MM.1S (cell line): ENCODE measurements around the gene RUNX1.

Experiments used
- DNase-seq: peaks from one replicate; pipeline ENCODE4 v3.0.0-alpha.2; 2015
- H2AFZ ChIP-seq: fragments of 300-600 bp; sonication (generic); 2 replicates; pipeline ENCODE4 v1.6.0; 2016; ENCODE audit warnings: antibody characterized with exemption, low read length
- H3F3A ChIP-seq: fragments of 300-600 bp; sonication (generic); 2 replicates; pipeline ENCODE4 v1.6.1; 2016; ENCODE audit warnings: mild to moderate bottlenecking, antibody characterized with exemption, low read length, moderate library complexity, mixed read lengths; ENCODE audit not compliant: insufficient read depth
- H3K27ac ChIP-seq: fragments of 300-600 bp; sonication (generic); 2 replicates; pipeline ENCODE4 v1.5.1; 2016; ENCODE audit warnings: mild to moderate bottlenecking, low read length
- H3K27me3 ChIP-seq: fragments of 300-600 bp; sonication (generic); replicated peaks from 2 replicates; pipeline ENCODE4 v1.6.0; 2016; ENCODE audit warnings: low read length; ENCODE audit not compliant: insufficient read depth
- H3K36me3 ChIP-seq: fragments of 300-600 bp; sonication (generic); replicated peaks from 2 replicates; pipeline ENCODE4 v1.6.1; 2016; ENCODE audit warnings: mild to moderate bottlenecking, low read length, mixed read lengths; ENCODE audit not compliant: insufficient read depth
- H3K4me1 ChIP-seq: fragments of 300-600 bp; sonication (generic); 2 replicates; pipeline ENCODE4 v1.6.1; 2016; ENCODE audit warnings: low read length, mixed read lengths
- H3K4me2 ChIP-seq: fragments of 300-600 bp; sonication (generic); 2 replicates; pipeline ENCODE4 v1.6.0; 2016; ENCODE audit warnings: low read depth, low read length
- H3K4me3 ChIP-seq: fragments of 300-600 bp; sonication (generic); 2 replicates; pipeline ENCODE4 v1.5.1; 2016; ENCODE audit warnings: low read length, mixed read lengths
- H3K79me2 ChIP-seq: fragments of 300-600 bp; sonication (generic); 2 replicates; pipeline ENCODE4 v1.6.1; 2016; ENCODE audit warnings: mixed run types, low read length, mixed read lengths
- H3K9ac ChIP-seq: fragments of 300-600 bp; sonication (generic); 2 replicates; pipeline ENCODE4 v1.6.1; 2016; ENCODE audit warnings: low read length, mixed read lengths
- H3K9me2 ChIP-seq: fragments of 300-600 bp; sonication (generic); replicated peaks from 2 replicates; pipeline ENCODE4 v1.6.1; 2016; ENCODE audit warnings: mild to moderate bottlenecking, low read length, mixed read lengths; ENCODE audit not compliant: insufficient read depth
- H3K9me3 ChIP-seq: fragments of 300-600 bp; sonication (generic); replicated peaks from 2 replicates; pipeline ENCODE4 v1.6.1; 2016; ENCODE audit warnings: mild to moderate bottlenecking, low read length, mixed read lengths; ENCODE audit not compliant: insufficient read depth
- H4K20me1 ChIP-seq: fragments of 300-600 bp; sonication (generic); 2 replicates; pipeline ENCODE4 v1.6.1; 2016; ENCODE audit warnings: mild to moderate bottlenecking, low read length, moderate library complexity, mixed read lengths; ENCODE audit not compliant: insufficient read depth
- EZH2 ChIP-seq: fragments of 300-600 bp; sonication (generic); optimal IDR thresholded peaks from 2 replicates; pipeline ENCODE3; 2017; ENCODE audit warnings: low read depth, mild to moderate bottlenecking, antibody characterized with exemption, low read length, mixed read lengths
- EZH2phosphoT487 ChIP-seq: fragments of 300-600 bp; sonication (generic); IDR thresholded peaks from 2 replicates; pipeline ENCODE4 v1.6.1; 2018; ENCODE audit warnings: antibody characterized with exemption, low read length
- TF ChIP-seq, protein P1 (sequence below): fragments of 300-600 bp; sonication (generic); IDR thresholded peaks from 2 replicates; pipeline ENCODE4 v1.5.1; 2016; ENCODE audit warnings: antibody characterized with exemption, low read length, mixed read lengths

RUNX1 gene

DNA sequence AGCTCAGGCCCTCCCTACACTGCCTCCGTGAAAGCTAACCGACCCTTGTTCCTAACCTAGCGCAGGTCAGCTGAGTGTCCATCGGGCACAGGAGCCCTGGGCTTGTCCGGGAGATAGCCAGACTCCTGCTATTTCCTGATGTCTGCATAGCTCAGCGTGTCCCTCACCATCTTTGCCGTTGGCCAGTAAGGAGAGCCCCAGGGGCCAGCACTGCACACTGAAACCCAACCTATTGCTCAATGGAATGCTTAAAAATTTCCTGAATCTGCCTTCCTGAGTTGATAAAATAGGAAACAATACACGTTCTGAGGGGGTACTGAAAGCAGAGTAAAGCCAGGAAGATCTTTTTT lies 2.2 kb downstream of the RUNX1 start:
- H3K9ac ChIP-seq = no peak overlapping the region
- H3K27ac ChIP-seq = no peak overlapping the region
- H3F3A ChIP-seq = peaks cover 40% of the 10 kb centered on the region
- no peak overlapping the region for H2AFZ ChIP-seq
- no peak overlapping the region for H3K4me2 ChIP-seq
- peaks cover 24% of the 10 kb centered on the region for H3K27me3 ChIP-seq
- no peak overlapping the region for H3K4me3 ChIP-seq
- H3K9me3 ChIP-seq = no peaks in the 10 kb centered on the region
- H3K36me3 ChIP-seq = no peaks in the 10 kb centered on the region
- no peak for DNase-seq
- H3K9me2 ChIP-seq = no peaks in the 10 kb centered on the region
- H3K4me1 ChIP-seq = peaks cover 59% of the 10 kb centered on the region
- H3K79me2 ChIP-seq = no peaks in the 10 kb centered on the region
- TF ChIP-seq EZH2 (no peak), EZH2phosphoT487 (no peak)
- TF ChIP-seq, protein P1, sequence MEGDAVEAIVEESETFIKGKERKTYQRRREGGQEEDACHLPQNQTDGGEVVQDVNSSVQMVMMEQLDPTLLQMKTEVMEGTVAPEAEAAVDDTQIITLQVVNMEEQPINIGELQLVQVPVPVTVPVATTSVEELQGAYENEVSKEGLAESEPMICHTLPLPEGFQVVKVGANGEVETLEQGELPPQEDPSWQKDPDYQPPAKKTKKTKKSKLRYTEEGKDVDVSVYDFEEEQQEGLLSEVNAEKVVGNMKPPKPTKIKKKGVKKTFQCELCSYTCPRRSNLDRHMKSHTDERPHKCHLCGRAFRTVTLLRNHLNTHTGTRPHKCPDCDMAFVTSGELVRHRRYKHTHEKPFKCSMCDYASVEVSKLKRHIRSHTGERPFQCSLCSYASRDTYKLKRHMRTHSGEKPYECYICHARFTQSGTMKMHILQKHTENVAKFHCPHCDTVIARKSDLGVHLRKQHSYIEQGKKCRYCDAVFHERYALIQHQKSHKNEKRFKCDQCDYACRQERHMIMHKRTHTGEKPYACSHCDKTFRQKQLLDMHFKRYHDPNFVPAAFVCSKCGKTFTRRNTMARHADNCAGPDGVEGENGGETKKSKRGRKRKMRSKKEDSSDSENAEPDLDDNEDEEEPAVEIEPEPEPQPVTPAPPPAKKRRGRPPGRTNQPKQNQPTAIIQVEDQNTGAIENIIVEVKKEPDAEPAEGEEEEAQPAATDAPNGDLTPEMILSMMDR = no peak
- no peaks in the 10 kb centered on the region for H4K20me1 ChIP-seq

DNA sequence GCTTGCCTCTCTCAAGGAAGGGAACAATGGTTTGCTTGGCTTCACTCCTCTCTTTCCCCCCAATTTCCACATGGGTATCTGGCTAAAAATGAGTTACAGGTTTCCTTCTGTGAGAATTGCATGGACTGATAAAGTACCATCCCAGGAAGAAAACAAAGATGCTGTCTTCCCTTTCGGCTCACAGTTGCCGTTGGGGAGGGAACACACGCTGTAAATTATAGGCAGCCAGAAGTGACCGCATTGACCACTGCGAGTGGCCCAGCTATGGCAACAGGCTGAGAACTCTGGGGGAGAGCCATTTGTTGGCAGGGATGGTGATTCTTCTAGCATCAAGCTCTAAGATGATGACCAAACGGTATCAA lies 2.9 kb downstream of the RUNX1 start:
- Histone ChIP-seq H3K27me3 (peaks cover 24% of the 10 kb centered on the region), H3K27ac (no peak overlapping the region), H3K36me3 (no peaks in the 10 kb centered on the region), H3K9me3 (no peaks in the 10 kb centered on the region), H3K4me2 (no peak overlapping the region), H3F3A (peaks cover 40% of the 10 kb centered on the region), H3K9me2 (no peaks in the 10 kb centered on the region), H3K4me3 (no peak overlapping the region), H2AFZ (no peak overlapping the region), H4K20me1 (no peaks in the 10 kb centered on the region), H3K4me1 (peaks cover 55% of the 10 kb centered on the region), H3K9ac (no peak overlapping the region), H3K79me2 (no peaks in the 10 kb centered on the region)
- no peak for DNase-seq
- TF ChIP-seq EZH2phosphoT487 = no peak
- TF ChIP-seq, protein P1 = no peak
- TF ChIP-seq EZH2 = no peak

DNA sequence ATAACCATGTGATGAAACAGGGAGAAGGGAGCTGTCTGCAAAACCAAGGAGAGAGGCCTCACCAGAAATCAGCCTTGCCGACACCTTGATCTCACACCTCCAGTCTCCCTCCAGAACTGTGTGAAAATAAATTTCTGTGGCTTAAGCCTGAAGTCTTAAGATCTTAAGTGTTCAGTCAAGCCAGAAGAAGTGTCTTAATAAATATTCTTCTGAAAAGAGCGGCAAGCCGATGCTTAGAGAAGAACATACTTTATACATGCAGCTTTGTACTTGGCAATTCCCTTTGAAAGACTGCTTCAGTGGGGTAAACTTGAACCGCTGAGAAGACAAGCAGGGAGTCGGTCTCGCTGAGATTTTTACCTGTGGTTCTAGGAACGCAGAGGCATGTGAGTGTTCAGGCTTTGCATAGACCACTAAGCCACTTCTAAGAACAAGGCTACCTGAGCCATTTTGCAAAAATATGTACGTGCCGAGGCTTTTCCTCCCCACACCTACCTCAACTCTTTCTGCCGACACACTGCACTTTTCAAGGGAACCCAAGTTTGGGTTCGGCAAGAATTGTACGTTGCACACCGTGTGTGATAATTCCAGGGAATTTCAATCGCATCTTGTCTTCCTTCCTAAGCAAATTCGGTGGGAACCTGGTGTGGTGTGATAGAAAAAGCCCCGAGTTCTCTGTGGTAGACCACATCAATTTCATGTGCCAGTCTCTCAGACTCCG lies 3.4 kb downstream of the RUNX1 start:
- Histone ChIP-seq H3K79me2 (no peaks in the 10 kb centered on the region), H3K9me3 (no peaks in the 10 kb centered on the region), H4K20me1 (no peaks in the 10 kb centered on the region), H3F3A (peaks cover 36% of the 10 kb centered on the region), H3K4me3 (no peak overlapping the region), H3K36me3 (no peaks in the 10 kb centered on the region), H3K9me2 (no peaks in the 10 kb centered on the region), H3K27me3 (peaks cover 24% of the 10 kb centered on the region), H3K27ac (no peak overlapping the region), H2AFZ (no peak overlapping the region), H3K9ac (no peak overlapping the region), H3K4me1 (peaks cover 50% of the 10 kb centered on the region), H3K4me2 (no peak overlapping the region)
- TF ChIP-seq, protein P1 = no peak
- TF ChIP-seq EZH2 = no peak
- no peak for TF ChIP-seq EZH2phosphoT487
- no peak for DNase-seq
